ENCODE measurements around the gene TTC32. TPM values are rescaled to one million over a fixed set of nuclear protein-coding genes. Genes with fewer than 3 reads are reported as not detected.

The TTC32 gene
- total RNA-seq, 2 donors from 2014 or later, result 2.0 to 9.3 TPM

DNA sequence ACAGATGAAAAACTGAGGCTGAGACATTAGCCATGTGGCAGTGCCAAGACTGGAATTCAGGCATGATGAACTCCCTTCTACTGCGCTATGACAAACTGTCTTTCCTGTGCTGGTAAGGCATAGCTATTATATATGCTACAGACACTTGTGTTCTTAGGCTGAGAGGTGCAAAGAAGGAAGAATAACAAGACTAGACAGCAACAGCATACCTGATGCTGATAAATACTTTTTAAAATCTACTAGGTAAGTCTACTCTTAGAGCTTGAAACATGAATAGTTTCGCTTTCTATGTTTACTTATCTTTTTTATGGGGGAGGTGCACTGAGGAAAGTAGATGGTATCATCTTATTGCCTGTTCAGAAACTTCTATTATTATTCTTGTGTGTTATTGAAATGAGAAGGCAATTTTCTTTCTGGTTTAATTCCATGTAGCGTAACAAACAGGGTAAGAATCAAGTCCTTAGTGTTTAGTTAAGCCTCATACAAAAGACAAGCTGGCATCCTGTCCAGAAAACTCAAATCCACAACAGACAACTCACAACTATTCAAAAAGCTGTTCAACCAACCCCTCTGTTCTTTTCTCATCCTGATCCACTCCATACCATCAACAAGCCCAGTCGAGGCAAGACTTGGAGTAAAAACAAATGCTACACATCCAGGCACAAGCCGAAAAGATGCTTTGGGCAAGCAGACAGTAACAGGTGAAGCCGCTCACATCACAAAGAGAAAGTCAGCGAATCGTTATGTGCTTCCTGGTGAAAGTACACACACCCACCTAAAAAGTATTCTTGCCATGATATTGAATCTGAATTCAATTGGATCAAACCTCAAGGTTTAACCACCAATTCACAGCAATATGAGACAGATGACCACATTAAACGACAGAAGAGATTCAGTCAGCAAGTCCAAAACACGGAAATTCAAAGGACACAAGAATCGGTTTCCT is 1.5 kb downstream of the TTC32 start:
- Histone ChIP-seq H3K9me3 (no peaks in the 10 kb centered on the region), H3K4me3 (no peak overlapping the region), H3K27me3 (no peaks in the 10 kb centered on the region), H3K27ac (peak overlapping the region in 3 of 4 donors; percentile 93 to 95 (median 93)), H3K4me1 (peaks cover 33% of the 10 kb centered on the region), H3K36me3 (replicated peaks in 1 of 2; ENCODE audit: insufficient read depth in 1 of 2, low read depth in 2 of 2) (no peaks in the 10 kb centered on the region)
- DNase-seq (no peak), ATAC-seq (no peak)
- 26 to 28% methylated on average over 11 of the region's 11 CpGs for WGBS, 2 donors
- intact Hi-C loops (cut with DNase I), result no loop called here
- TF ChIP-seq POLR2A (IDR thresholded peaks at IDR 0.05), result no peak
- TF ChIP-seq, protein P1, sequence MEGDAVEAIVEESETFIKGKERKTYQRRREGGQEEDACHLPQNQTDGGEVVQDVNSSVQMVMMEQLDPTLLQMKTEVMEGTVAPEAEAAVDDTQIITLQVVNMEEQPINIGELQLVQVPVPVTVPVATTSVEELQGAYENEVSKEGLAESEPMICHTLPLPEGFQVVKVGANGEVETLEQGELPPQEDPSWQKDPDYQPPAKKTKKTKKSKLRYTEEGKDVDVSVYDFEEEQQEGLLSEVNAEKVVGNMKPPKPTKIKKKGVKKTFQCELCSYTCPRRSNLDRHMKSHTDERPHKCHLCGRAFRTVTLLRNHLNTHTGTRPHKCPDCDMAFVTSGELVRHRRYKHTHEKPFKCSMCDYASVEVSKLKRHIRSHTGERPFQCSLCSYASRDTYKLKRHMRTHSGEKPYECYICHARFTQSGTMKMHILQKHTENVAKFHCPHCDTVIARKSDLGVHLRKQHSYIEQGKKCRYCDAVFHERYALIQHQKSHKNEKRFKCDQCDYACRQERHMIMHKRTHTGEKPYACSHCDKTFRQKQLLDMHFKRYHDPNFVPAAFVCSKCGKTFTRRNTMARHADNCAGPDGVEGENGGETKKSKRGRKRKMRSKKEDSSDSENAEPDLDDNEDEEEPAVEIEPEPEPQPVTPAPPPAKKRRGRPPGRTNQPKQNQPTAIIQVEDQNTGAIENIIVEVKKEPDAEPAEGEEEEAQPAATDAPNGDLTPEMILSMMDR (IDR thresholded peaks at IDR 0.05), result no peak

GRCh38 chr2:19898592-19899329 is 3.0 kb downstream of the TTC32 start:
- WGBS, 2 donors, result 72 to 83% methylated on average over 7 of the region's 7 CpGs
- no peaks in the 10 kb centered on the region for H3K27me3 ChIP-seq
- no peak overlapping the region for H3K4me3 ChIP-seq
- ATAC-seq, result no peak
- no peaks in the 10 kb centered on the region for H3K36me3 ChIP-seq (replicated peaks in 1 of 2; ENCODE audit: insufficient read depth in 1 of 2, low read depth in 2 of 2)
- intact Hi-C loops (cut with DNase I), result no loop called here
- no peaks in the 10 kb centered on the region for H3K9me3 ChIP-seq
- H3K4me1 ChIP-seq, result peaks cover 33% of the 10 kb centered on the region
- no peak for DNase-seq
- H3K27ac ChIP-seq, result no peak overlapping the region
- TF ChIP-seq POLR2A (IDR thresholded peaks at IDR 0.05), result no peak
- TF ChIP-seq, protein P1 (IDR thresholded peaks at IDR 0.05), result no peak

GRCh38 chr2:19897623-19898245 is 4.0 kb downstream of the TTC32 start:
- intact Hi-C loops (cut with DNase I), result no loop called here
- Histone ChIP-seq H3K27me3 (no peaks in the 10 kb centered on the region), H3K9me3 (no peaks in the 10 kb centered on the region), H3K4me1 (peaks cover 31% of the 10 kb centered on the region), H3K36me3 (replicated peaks in 1 of 2; ENCODE audit: insufficient read depth in 1 of 2, low read depth in 2 of 2) (no peaks in the 10 kb centered on the region), H3K4me3 (no peak overlapping the region), H3K27ac (no peak overlapping the region)
- ATAC-seq (no peak), DNase-seq (no peak)
- TF ChIP-seq, protein P1 (IDR thresholded peaks at IDR 0.05), result no peak
- TF ChIP-seq POLR2A (IDR thresholded peaks at IDR 0.05), result no peak
- 57 to 61% methylated on average over 5 of the region's 5 CpGs for WGBS, 2 donors

- H3K36me3 ChIP-seq (replicated peaks in 1 of 2; ENCODE audit: insufficient read depth in 1 of 2, low read depth in 2 of 2), result no peaks in the 10 kb centered on the region
- ATAC-seq (no peak), DNase-seq (no peak)
- no peak overlapping the region for H3K4me3 ChIP-seq
- H3K9me3 ChIP-seq, result no peaks in the 10 kb centered on the region
- no peaks in the 10 kb centered on the region for H3K27me3 ChIP-seq
- TF ChIP-seq, protein P1 (IDR thresholded peaks at IDR 0.05), result no peak
- no peak for TF ChIP-seq POLR2A (IDR thresholded peaks at IDR 0.05)
- intact Hi-C loops (cut with DNase I), result no loop called here
- peaks cover 26% of the 10 kb centered on the region for H3K4me1 ChIP-seq
- 81 to 84% methylated on average over 3 of the region's 3 CpGs for WGBS, 2 donors
- H3K27ac ChIP-seq, result no peak overlapping the region
Observed at GRCh38 chr2:19895535-19895934, 6.2 kb downstream of the TTC32 start.
